ENCODE measurements around the gene HHIP.

HHIP gene

GRCh38 chr4:144687466-144687865, 41.5 kb downstream of the HHIP start:
- Histone ChIP-seq H2AFZ (no peak overlapping the region), H3K9me3 (ENCODE audit: control insufficient read depth, low read length) (no peaks in the 10 kb centered on the region), H3K4me3 (ENCODE audit: low read depth, low read length) (no peak overlapping the region), H3K27ac (no peak overlapping the region), H3K4me1 (no peaks in the 10 kb centered on the region), H3K4me2 (ENCODE audit: low read length) (no peak overlapping the region), H3K27me3 (ENCODE audit: control insufficient read depth, insufficient read depth, low read length) (no peaks in the 10 kb centered on the region), H3K9ac (no peak overlapping the region), H3K36me3 (ENCODE audit: control insufficient read depth, insufficient read depth, low read length) (no peaks in the 10 kb centered on the region), H3K79me2 (no peaks in the 10 kb centered on the region)
- no peak for TF ChIP-seq CTCF (IDR thresholded peaks at IDR 0.05)

GRCh38 chr4:144688035-144688569, 42.1 kb downstream of the HHIP start:
- Histone ChIP-seq H3K27me3 (ENCODE audit: control insufficient read depth, insufficient read depth, low read length) (no peaks in the 10 kb centered on the region), H3K79me2 (no peaks in the 10 kb centered on the region), H3K4me1 (no peaks in the 10 kb centered on the region), H3K9ac (no peak overlapping the region), H3K36me3 (ENCODE audit: control insufficient read depth, insufficient read depth, low read length) (no peaks in the 10 kb centered on the region), H3K9me3 (ENCODE audit: control insufficient read depth, low read length) (no peaks in the 10 kb centered on the region), H2AFZ (no peak overlapping the region), H3K4me3 (ENCODE audit: low read depth, low read length) (no peak overlapping the region), H3K27ac (no peak overlapping the region), H3K4me2 (ENCODE audit: low read length) (no peak overlapping the region)
- TF ChIP-seq CTCF (IDR thresholded peaks at IDR 0.05) = no peak

GRCh38 chr4:144689125-144689524, 43.2 kb downstream of the HHIP start:
- Histone ChIP-seq H3K79me2 (no peaks in the 10 kb centered on the region), H3K4me3 (ENCODE audit: low read depth, low read length) (no peak overlapping the region), H3K27ac (no peak overlapping the region), H3K4me2 (ENCODE audit: low read length) (no peak overlapping the region), H3K27me3 (ENCODE audit: control insufficient read depth, insufficient read depth, low read length) (no peaks in the 10 kb centered on the region), H3K9me3 (ENCODE audit: control insufficient read depth, low read length) (no peaks in the 10 kb centered on the region), H3K36me3 (ENCODE audit: control insufficient read depth, insufficient read depth, low read length) (no peaks in the 10 kb centered on the region), H2AFZ (no peak overlapping the region), H3K4me1 (no peaks in the 10 kb centered on the region), H3K9ac (no peak overlapping the region)
- no peak for TF ChIP-seq CTCF (IDR thresholded peaks at IDR 0.05)

GRCh38 chr4:144695721-144696120, 49.8 kb downstream of the HHIP start:
- no peak overlapping the region for H3K9ac ChIP-seq
- no peak for TF ChIP-seq CTCF (IDR thresholded peaks at IDR 0.05)
- H3K27ac ChIP-seq = no peak overlapping the region
- no peaks in the 10 kb centered on the region for H3K4me1 ChIP-seq
- H3K4me3 ChIP-seq (ENCODE audit: low read depth, low read length) = no peak overlapping the region
- H2AFZ ChIP-seq = no peak overlapping the region
- H3K79me2 ChIP-seq = no peaks in the 10 kb centered on the region
- no peak overlapping the region for H3K4me2 ChIP-seq (ENCODE audit: low read length)
- no peaks in the 10 kb centered on the region for H3K9me3 ChIP-seq (ENCODE audit: control insufficient read depth, low read length)
- no peaks in the 10 kb centered on the region for H3K36me3 ChIP-seq (ENCODE audit: control insufficient read depth, insufficient read depth, low read length)
- no peaks in the 10 kb centered on the region for H3K27me3 ChIP-seq (ENCODE audit: control insufficient read depth, insufficient read depth, low read length)

GRCh38 chr4:144696376-144696775, 50.4 kb downstream of the HHIP start:
- no peaks in the 10 kb centered on the region for H3K36me3 ChIP-seq (ENCODE audit: control insufficient read depth, insufficient read depth, low read length)
- H3K27me3 ChIP-seq (ENCODE audit: control insufficient read depth, insufficient read depth, low read length) = no peaks in the 10 kb centered on the region
- no peak overlapping the region for H3K27ac ChIP-seq
- H2AFZ ChIP-seq = no peak overlapping the region
- no peak overlapping the region for H3K4me2 ChIP-seq (ENCODE audit: low read length)
- no peak overlapping the region for H3K9ac ChIP-seq
- H3K79me2 ChIP-seq = no peaks in the 10 kb centered on the region
- no peak overlapping the region for H3K4me3 ChIP-seq (ENCODE audit: low read depth, low read length)
- H3K9me3 ChIP-seq (ENCODE audit: control insufficient read depth, low read length) = no peaks in the 10 kb centered on the region
- no peak for TF ChIP-seq CTCF (IDR thresholded peaks at IDR 0.05)
- H3K4me1 ChIP-seq = no peaks in the 10 kb centered on the region

All from parathyroid adenoma (tissue), 2 donors.